Measurements from ENCODE around the gene TTLL8.
"Not testable (repeated sequence)": the region's sequence is repeated elsewhere in the genome, so short reads cannot be mapped to it uniquely, and the experiment has no call there.

TTLL8 gene

GRCh38 chr22:50058061-50058905, at the start of gene TTLL8:
Gene TTLL8 (minus strand): TSS chr22:50058298.
- DNase-seq (ENCODE audit: low read depth in 2 of 2) = no peak

- DNase-seq (ENCODE audit: low read depth in 2 of 2) = no peak
These were observed 49.4 kb upstream of the TTLL8 start for GRCh38 chr22:50107529-50107928.

GRCh38 chr22:50105208-50106100, 47.4 kb upstream of the TTLL8 start:
- no peak for DNase-seq (ENCODE audit: low read depth in 2 of 2)

GRCh38 chr22:50104141-50104544, 46.0 kb upstream of the TTLL8 start:
- no peak for DNase-seq (ENCODE audit: low read depth in 2 of 2)

- no peak for DNase-seq (ENCODE audit: low read depth in 2 of 2)
These were observed 44.8 kb upstream of the TTLL8 start for GRCh38 chr22:50102946-50103345.

GRCh38 chr22:50101870-50102565, 43.9 kb upstream of the TTLL8 start:
- DNase-seq (ENCODE audit: low read depth in 2 of 2) = no peak

GRCh38 chr22:50098052-50098451, 40.0 kb upstream of the TTLL8 start:
- DNase-seq (ENCODE audit: low read depth in 2 of 2) = no peak

- DNase-seq (ENCODE audit: low read depth in 2 of 2) = no peak
These were observed 34.2 kb upstream of the TTLL8 start for GRCh38 chr22:50092342-50092741.

GRCh38 chr22:50091092-50091768, 33.1 kb upstream of the TTLL8 start:
- no peak for DNase-seq (ENCODE audit: low read depth in 2 of 2)

- DNase-seq (ENCODE audit: low read depth in 2 of 2) = no peak
These were observed 32.3 kb upstream of the TTLL8 start for GRCh38 chr22:50090412-50090714.

GRCh38 chr22:50089682-50090411, 31.7 kb upstream of the TTLL8 start, which contains the start of gene MOV10L1:
Gene MOV10L1 (plus strand): TSS chr22:50090006. CDS start chr22:50090089, 83 bp downstream.
- no peak for DNase-seq (ENCODE audit: low read depth in 2 of 2)

GRCh38 chr22:50089231-50089630, 31.1 kb upstream of the TTLL8 start:
- DNase-seq (ENCODE audit: low read depth in 2 of 2) = no peak

GRCh38 chr22:50088096-50088495, 30.0 kb upstream of the TTLL8 start:
- DNase-seq (ENCODE audit: low read depth in 2 of 2) = no peak

- DNase-seq (ENCODE audit: low read depth in 2 of 2) = no peak
These were observed 29.5 kb upstream of the TTLL8 start for GRCh38 chr22:50087646-50088045.

GRCh38 chr22:50086975-50087374, 28.9 kb upstream of the TTLL8 start:
- DNase-seq (ENCODE audit: low read depth in 2 of 2) = not testable (repeated sequence)

GRCh38 chr22:50086526-50086925, 28.4 kb upstream of the TTLL8 start:
- no peak for DNase-seq (ENCODE audit: low read depth in 2 of 2)

GRCh38 chr22:50085211-50085972, 27.3 kb upstream of the TTLL8 start, which contains the start of gene MLC1:
Gene MLC1 (minus strand): TSS chr22:50085426. CDS start chr22:50084902, 524 bp downstream.
- DNase-seq (ENCODE audit: low read depth in 2 of 2) = peak in 1 of 2 donors; percentile 13

- DNase-seq (ENCODE audit: low read depth in 2 of 2) = no peak
These were observed 26.5 kb upstream of the TTLL8 start for GRCh38 chr22:50084614-50085021.

- DNase-seq (ENCODE audit: low read depth in 2 of 2) = no peak
These were observed 26.0 kb upstream of the TTLL8 start for GRCh38 chr22:50084080-50084477.
